GM12892 (cell line): ENCODE results near the gene RAD1.

Experiments
- POLR2A ChIP-seq: IDR thresholded peaks from 2 replicates; pipeline ENCODE4 v1.6.1; 2011; ENCODE audit warnings: low read depth, low read length, control low read depth
- TAF1 ChIP-seq: IDR thresholded peaks from 2 replicates; pipeline ENCODE4 v1.6.1; 2011; ENCODE audit warnings: low read depth, mild to moderate bottlenecking, control low read depth, low read length, borderline replicate concordance

- TF ChIP-seq POLR2A: no peak
- TF ChIP-seq TAF1: no peak
These were observed 56.1 kb downstream of the RAD1 start for GRCh38 chr5:34859253-34859652.
